ENCODE results near the gene PACRG.

The PACRG gene

GRCh38 chr6:163062790-163063189 lies 335.0 kb downstream of the PACRG start:
- Histone ChIP-seq H3K4me3 (ENCODE audit: low read depth in 1 of 2, low read length in 1 of 2) (no peak overlapping the region), H3K4me1 (ENCODE audit: control insufficient read depth in 1 of 2, insufficient read depth in 1 of 2, low read depth in 1 of 2, low read length in 1 of 2) (no peaks in the 10 kb centered on the region), H3K9me3 (no peaks in the 10 kb centered on the region), H3K27ac (no peak overlapping the region), H3K27me3 (no peaks in the 10 kb centered on the region), H3K36me3 (no peaks in the 10 kb centered on the region)
- TF ChIP-seq CTCF (IDR thresholded peaks at IDR 0.05) = no peak

GRCh38 chr6:163063561-163063960 lies 335.8 kb downstream of the PACRG start:
- no peak for TF ChIP-seq CTCF (IDR thresholded peaks at IDR 0.05)
- no peak overlapping the region for H3K4me3 ChIP-seq (ENCODE audit: low read depth in 1 of 2, low read length in 1 of 2)
- no peaks in the 10 kb centered on the region for H3K27me3 ChIP-seq
- H3K9me3 ChIP-seq = no peaks in the 10 kb centered on the region
- no peak overlapping the region for H3K27ac ChIP-seq
- H3K36me3 ChIP-seq = no peaks in the 10 kb centered on the region
- no peaks in the 10 kb centered on the region for H3K4me1 ChIP-seq (ENCODE audit: control insufficient read depth in 1 of 2, insufficient read depth in 1 of 2, low read depth in 1 of 2, low read length in 1 of 2)

- no peak for TF ChIP-seq CTCF (IDR thresholded peaks at IDR 0.05)
These were observed 336.6 kb downstream of the PACRG start for GRCh38 chr6:163064397-163064796.

GRCh38 chr6:163066200-163066599 lies 338.4 kb downstream of the PACRG start:
- H3K9me3 ChIP-seq = no peaks in the 10 kb centered on the region
- H3K36me3 ChIP-seq = no peaks in the 10 kb centered on the region
- no peaks in the 10 kb centered on the region for H3K4me1 ChIP-seq (ENCODE audit: control insufficient read depth in 1 of 2, insufficient read depth in 1 of 2, low read depth in 1 of 2, low read length in 1 of 2)
- no peak overlapping the region for H3K4me3 ChIP-seq (ENCODE audit: low read depth in 1 of 2, low read length in 1 of 2)
- no peak for TF ChIP-seq CTCF (IDR thresholded peaks at IDR 0.05)
- H3K27ac ChIP-seq = no peak overlapping the region
- no peaks in the 10 kb centered on the region for H3K27me3 ChIP-seq

More at GRCh38 chr6:163064397-163064796, 336.6 kb downstream of the PACRG start:
- Histone ChIP-seq H3K9me3 (no peaks in the 10 kb centered on the region), H3K27me3 (no peaks in the 10 kb centered on the region), H3K36me3 (no peaks in the 10 kb centered on the region), H3K27ac (no peak overlapping the region), H3K4me1 (ENCODE audit: control insufficient read depth in 1 of 2, insufficient read depth in 1 of 2, low read depth in 1 of 2, low read length in 1 of 2) (no peaks in the 10 kb centered on the region), H3K4me3 (ENCODE audit: low read depth in 1 of 2, low read length in 1 of 2) (no peak overlapping the region)

GRCh38 chr6:163077134-163077533 lies 349.4 kb downstream of the PACRG start:
- Histone ChIP-seq H3K27me3 (no peaks in the 10 kb centered on the region), H3K9me3 (no peaks in the 10 kb centered on the region), H3K36me3 (no peaks in the 10 kb centered on the region), H3K27ac (no peak overlapping the region), H3K4me3 (ENCODE audit: low read depth in 1 of 2, low read length in 1 of 2) (no peak overlapping the region), H3K4me1 (ENCODE audit: control insufficient read depth in 1 of 2, insufficient read depth in 1 of 2, low read depth in 1 of 2, low read length in 1 of 2) (no peaks in the 10 kb centered on the region)
- TF ChIP-seq CTCF (IDR thresholded peaks at IDR 0.05) = no peak

- Histone ChIP-seq H3K36me3 (no peaks in the 10 kb centered on the region), H3K27me3 (no peaks in the 10 kb centered on the region)
- no peak for TF ChIP-seq CTCF (IDR thresholded peaks at IDR 0.05)
These were observed 350.9 kb downstream of the PACRG start for GRCh38 chr6:163078712-163079111.

More at GRCh38 chr6:163078712-163079111, 350.9 kb downstream of the PACRG start:
- H3K27ac ChIP-seq = no peak overlapping the region
- H3K4me1 ChIP-seq (ENCODE audit: control insufficient read depth in 1 of 2, insufficient read depth in 1 of 2, low read depth in 1 of 2, low read length in 1 of 2) = no peaks in the 10 kb centered on the region
- H3K9me3 ChIP-seq = no peaks in the 10 kb centered on the region
- H3K4me3 ChIP-seq (ENCODE audit: low read depth in 1 of 2, low read length in 1 of 2) = no peak overlapping the region

Data from neutrophil (primary cell).